ENCODE measurements around the gene SCARB1. TPM values are rescaled to one million over a fixed set of nuclear protein-coding genes. Genes with fewer than 3 reads are reported as not detected.
A peak's percentile ranks its signal among the peaks of the same experiment; 100 is the strongest.

SCARB1 gene
- total RNA-seq, 1 donor from 2014 or later = 44.5 TPM

- Histone ChIP-seq H3K9ac (ENCODE audit: low read length) (no peak overlapping the region), H2AFZ (ENCODE audit: low read depth, low read length) (no peak overlapping the region), H4K20me1 (ENCODE audit: insufficient read depth, low read length) (no peaks in the 10 kb centered on the region), H3K27me3 (ENCODE audit: insufficient read depth, low read length) (no peaks in the 10 kb centered on the region), H3K4me3 (ENCODE audit: insufficient read depth, low read depth, low read length) (no peak overlapping the region), H3K79me2 (ENCODE audit: insufficient read depth, low read length) (no peaks in the 10 kb centered on the region), H3K27ac (ENCODE audit: low read depth, low read length) (no peak overlapping the region), H3K4me2 (ENCODE audit: low read length) (no peak overlapping the region), H3K9me3 (ENCODE audit: insufficient read depth, low read depth, low read length) (no peaks in the 10 kb centered on the region), H3K4me1 (ENCODE audit: insufficient read depth, low read length) (peaks cover 21% of the 10 kb centered on the region), H3K36me3 (ENCODE audit: insufficient read depth, low read length) (no peaks in the 10 kb centered on the region)
- peaks cover 7% of the 10 kb centered on the region for H3K4me1 Mint-ChIP-seq (ENCODE audit: low read depth, unreplicated experiment)
- TF ChIP-seq EZH2 (IDR thresholded peaks at IDR 0.05; ENCODE audit: insufficient read depth, low read length) (no peak), CTCF (IDR thresholded peaks at IDR 0.05; ENCODE audit: insufficient read depth, low read depth, low read length) (no peak)
- no peak overlapping the region for H3K4me3 Mint-ChIP-seq (ENCODE audit: unreplicated experiment)
- DNase-seq (ENCODE audit: low read depth) (no peak), FAIRE-seq (no peak)
- H3K36me3 Mint-ChIP-seq (ENCODE audit: low read depth, unreplicated experiment) = peaks cover 2% of the 10 kb centered on the region
- no peaks in the 10 kb centered on the region for H3K9me3 Mint-ChIP-seq (ENCODE audit: unreplicated experiment)
- H3K27ac Mint-ChIP-seq (ENCODE audit: unreplicated experiment) = no peak overlapping the region
- peaks cover 8% of the 10 kb centered on the region for H3K27me3 Mint-ChIP-seq (ENCODE audit: low read depth, unreplicated experiment)
Observed at GRCh38 chr12:124865728-124866127, 2.1 kb upstream of the SCARB1 start.

- peak overlapping the region; percentile 88 for H3K27ac Mint-ChIP-seq (ENCODE audit: unreplicated experiment)
- no peaks in the 10 kb centered on the region for H3K9me3 ChIP-seq (ENCODE audit: insufficient read depth, low read depth, low read length)
- H3K79me2 ChIP-seq (ENCODE audit: insufficient read depth, low read length) = no peaks in the 10 kb centered on the region
- no peak for FAIRE-seq
- peak overlapping the region; percentile 37 for H3K27ac ChIP-seq (ENCODE audit: low read depth, low read length)
- H3K4me3 ChIP-seq (ENCODE audit: insufficient read depth, low read depth, low read length) = no peak overlapping the region
- peak overlapping the region; percentile 78 for H2AFZ ChIP-seq (ENCODE audit: low read depth, low read length)
- H3K4me2 ChIP-seq (ENCODE audit: low read length) = peak overlapping the region; percentile 98
- no peaks in the 10 kb centered on the region for H4K20me1 ChIP-seq (ENCODE audit: insufficient read depth, low read length)
- peaks cover 2% of the 10 kb centered on the region for H3K36me3 Mint-ChIP-seq (ENCODE audit: low read depth, unreplicated experiment)
- peak overlapping the region; percentile 72 for H3K9ac ChIP-seq (ENCODE audit: low read length)
- no peaks in the 10 kb centered on the region for H3K9me3 Mint-ChIP-seq (ENCODE audit: unreplicated experiment)
- no peak for TF ChIP-seq EZH2 (IDR thresholded peaks at IDR 0.05; ENCODE audit: insufficient read depth, low read length)
- TF ChIP-seq CTCF (IDR thresholded peaks at IDR 0.05; ENCODE audit: insufficient read depth, low read depth, low read length) = no peak
- peaks cover 7% of the 10 kb centered on the region for H3K4me1 Mint-ChIP-seq (ENCODE audit: low read depth, unreplicated experiment)
- peaks cover 8% of the 10 kb centered on the region for H3K27me3 Mint-ChIP-seq (ENCODE audit: low read depth, unreplicated experiment)
- peak overlapping the region; percentile 76 for H3K4me3 Mint-ChIP-seq (ENCODE audit: unreplicated experiment)
- H3K36me3 ChIP-seq (ENCODE audit: insufficient read depth, low read length) = no peaks in the 10 kb centered on the region
- H3K27me3 ChIP-seq (ENCODE audit: insufficient read depth, low read length) = no peaks in the 10 kb centered on the region
- no peak for DNase-seq (ENCODE audit: low read depth)
- peaks cover 21% of the 10 kb centered on the region for H3K4me1 ChIP-seq (ENCODE audit: insufficient read depth, low read length)
Observed at GRCh38 chr12:124864326-124864752, 675 bp upstream of the SCARB1 start.

- Histone ChIP-seq H3K9me3 (ENCODE audit: insufficient read depth, low read depth, low read length) (no peaks in the 10 kb centered on the region), H4K20me1 (ENCODE audit: insufficient read depth, low read length) (peaks cover 4% of the 10 kb centered on the region), H3K36me3 (ENCODE audit: insufficient read depth, low read length) (no peaks in the 10 kb centered on the region), H2AFZ (ENCODE audit: low read depth, low read length) (peak overlapping the region; percentile 94), H3K4me1 (ENCODE audit: insufficient read depth, low read length) (peaks cover 21% of the 10 kb centered on the region), H3K4me2 (ENCODE audit: low read length) (peak overlapping the region; percentile 98), H3K4me3 (ENCODE audit: insufficient read depth, low read depth, low read length) (peak overlapping the region; percentile 72), H3K27me3 (ENCODE audit: insufficient read depth, low read length) (no peaks in the 10 kb centered on the region), H3K27ac (ENCODE audit: low read depth, low read length) (no peak overlapping the region), H3K79me2 (ENCODE audit: insufficient read depth, low read length) (no peaks in the 10 kb centered on the region), H3K9ac (ENCODE audit: low read length) (peak overlapping the region; percentile 80)
- Mint-ChIP-seq H3K27me3 (ENCODE audit: low read depth, unreplicated experiment) (peaks cover 3% of the 10 kb centered on the region), H3K9me3 (ENCODE audit: unreplicated experiment) (no peaks in the 10 kb centered on the region), H3K4me1 (ENCODE audit: low read depth, unreplicated experiment) (peaks cover 7% of the 10 kb centered on the region), H3K4me3 (ENCODE audit: unreplicated experiment) (peak overlapping the region; percentile 84), H3K27ac (ENCODE audit: unreplicated experiment) (peak overlapping the region; percentile 69), H3K36me3 (ENCODE audit: low read depth, unreplicated experiment) (peaks cover 2% of the 10 kb centered on the region)
- DNase-seq (ENCODE audit: low read depth) (no peak), FAIRE-seq (no peak)
- no peak for TF ChIP-seq CTCF (IDR thresholded peaks at IDR 0.05; ENCODE audit: insufficient read depth, low read depth, low read length)
Observed at GRCh38 chr12:124862768-124863415, 772 bp downstream of the SCARB1 start.

Data from astrocyte (in vitro differentiated cells and primary cell).